HEK293T (cell line): Measurements from ENCODE around the gene EXOC4.

ENCODE experiments used
- BHLHE40 ChIP-seq: fragments of 450-650 bp; IDR thresholded peaks from 2 replicates; pipeline ENCODE4 v1.6.1; 2016; ENCODE audit warnings: mild to moderate bottlenecking, moderate library complexity, borderline replicate concordance
- CTBP1 ChIP-seq: fragments of 450-650 bp; IDR thresholded peaks from 2 replicates; pipeline ENCODE4 v1.6.1; 2016; ENCODE audit warnings: borderline replicate concordance
- FOXA1 ChIP-seq: fragments of 450-650 bp; IDR thresholded peaks from 2 replicates; pipeline ENCODE4 v1.6.1; 2016; ENCODE audit warnings: mild to moderate bottlenecking
- FOXK2 ChIP-seq: fragments of 450-650 bp; IDR thresholded peaks from 2 replicates; pipeline ENCODE4 v1.6.1; 2016; ENCODE audit warnings: mild to moderate bottlenecking
- FOXM1 ChIP-seq: fragments of 450-650 bp; IDR thresholded peaks from 2 replicates; pipeline ENCODE4 v1.6.1; 2017; ENCODE audit warnings: mild to moderate bottlenecking, borderline replicate concordance
- HDGF ChIP-seq: fragments of 450-650 bp; IDR thresholded peaks from 2 replicates; pipeline ENCODE4 v1.6.1; 2017; ENCODE audit warnings: antibody characterized with exemption, borderline replicate concordance
- L3MBTL2 ChIP-seq: fragments of 450-650 bp; conservative IDR thresholded peaks from 2 replicates; pipeline ENCODE4 v1.6.1; 2016; ENCODE audit warnings: mild to moderate bottlenecking
- NFRKB ChIP-seq: fragments of 450-650 bp; IDR thresholded peaks from 2 replicates; pipeline ENCODE4 v1.6.1; 2016; ENCODE audit warnings: mild to moderate bottlenecking, moderate library complexity
- SP1 ChIP-seq: fragments of 450-650 bp; IDR thresholded peaks from 2 replicates; pipeline ENCODE4 v1.6.1; 2017
- SUZ12 ChIP-seq: fragments of 450-650 bp; IDR thresholded peaks from 2 replicates; pipeline ENCODE4 v1.6.1; 2016; ENCODE audit warnings: mild to moderate bottlenecking
- TARDBP ChIP-seq: fragments of 450-650 bp; IDR thresholded peaks from 2 replicates; pipeline ENCODE4 v1.6.1; 2016
- ZNF384 ChIP-seq: fragments of 450-650 bp; IDR thresholded peaks from 2 replicates; pipeline ENCODE4 v1.6.1; 2016
- TF ChIP-seq, protein P1 (sequence below): fragments of 450-650 bp; IDR thresholded peaks from 2 replicates; pipeline ENCODE4 v1.6.1; 2016

DNA sequence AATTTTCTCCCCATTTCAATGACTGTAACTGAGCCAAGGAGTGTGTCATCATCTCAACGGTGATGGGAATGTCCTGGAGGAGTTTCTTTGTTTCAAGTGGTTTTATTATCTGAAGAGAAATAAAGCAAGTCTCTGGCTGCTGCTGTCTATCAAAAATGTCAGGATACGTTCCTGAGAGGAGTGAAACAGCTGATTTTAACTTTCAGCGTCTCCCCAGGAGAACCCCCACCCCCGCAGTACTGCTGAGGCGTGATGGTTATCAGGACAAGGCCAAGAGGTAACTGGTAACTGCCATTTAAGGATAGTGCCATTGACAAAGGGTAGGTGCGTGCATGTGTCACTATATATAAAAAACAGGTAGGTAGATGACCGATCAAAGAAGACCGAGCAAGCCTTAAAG is 803.9 kb downstream of the EXOC4 start:
- TF ChIP-seq SP1 = no peak
- no peak for TF ChIP-seq BHLHE40
- TF ChIP-seq FOXK2 = no peak
- TF ChIP-seq NFRKB = no peak
- TF ChIP-seq L3MBTL2 = no peak
- no peak for TF ChIP-seq CTBP1
- no peak for TF ChIP-seq SUZ12
- no peak for TF ChIP-seq HDGF
- TF ChIP-seq TARDBP = no peak
- no peak for TF ChIP-seq FOXM1
- TF ChIP-seq ZNF384 = no peak
- no peak for TF ChIP-seq FOXA1
- TF ChIP-seq, protein P1, sequence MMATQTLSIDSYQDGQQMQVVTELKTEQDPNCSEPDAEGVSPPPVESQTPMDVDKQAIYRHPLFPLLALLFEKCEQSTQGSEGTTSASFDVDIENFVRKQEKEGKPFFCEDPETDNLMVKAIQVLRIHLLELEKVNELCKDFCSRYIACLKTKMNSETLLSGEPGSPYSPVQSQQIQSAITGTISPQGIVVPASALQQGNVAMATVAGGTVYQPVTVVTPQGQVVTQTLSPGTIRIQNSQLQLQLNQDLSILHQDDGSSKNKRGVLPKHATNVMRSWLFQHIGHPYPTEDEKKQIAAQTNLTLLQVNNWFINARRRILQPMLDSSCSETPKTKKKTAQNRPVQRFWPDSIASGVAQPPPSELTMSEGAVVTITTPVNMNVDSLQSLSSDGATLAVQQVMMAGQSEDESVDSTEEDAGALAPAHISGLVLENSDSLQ = no peak
